NCI-H2107 treated with DMSO at 0.1 percent for 48 hours (cell line): Measurements from ENCODE around the gene JAZF1.
A peak's percentile ranks its signal among the peaks of the same experiment; 100 is the strongest.

Experiments
- DNase-seq: peaks from one replicate; lab custom pipeline; 2025; ENCODE audit not compliant: unreplicated experiment; lab: John Stamatoyannopoulos, UW

Gene JAZF1

DNA sequence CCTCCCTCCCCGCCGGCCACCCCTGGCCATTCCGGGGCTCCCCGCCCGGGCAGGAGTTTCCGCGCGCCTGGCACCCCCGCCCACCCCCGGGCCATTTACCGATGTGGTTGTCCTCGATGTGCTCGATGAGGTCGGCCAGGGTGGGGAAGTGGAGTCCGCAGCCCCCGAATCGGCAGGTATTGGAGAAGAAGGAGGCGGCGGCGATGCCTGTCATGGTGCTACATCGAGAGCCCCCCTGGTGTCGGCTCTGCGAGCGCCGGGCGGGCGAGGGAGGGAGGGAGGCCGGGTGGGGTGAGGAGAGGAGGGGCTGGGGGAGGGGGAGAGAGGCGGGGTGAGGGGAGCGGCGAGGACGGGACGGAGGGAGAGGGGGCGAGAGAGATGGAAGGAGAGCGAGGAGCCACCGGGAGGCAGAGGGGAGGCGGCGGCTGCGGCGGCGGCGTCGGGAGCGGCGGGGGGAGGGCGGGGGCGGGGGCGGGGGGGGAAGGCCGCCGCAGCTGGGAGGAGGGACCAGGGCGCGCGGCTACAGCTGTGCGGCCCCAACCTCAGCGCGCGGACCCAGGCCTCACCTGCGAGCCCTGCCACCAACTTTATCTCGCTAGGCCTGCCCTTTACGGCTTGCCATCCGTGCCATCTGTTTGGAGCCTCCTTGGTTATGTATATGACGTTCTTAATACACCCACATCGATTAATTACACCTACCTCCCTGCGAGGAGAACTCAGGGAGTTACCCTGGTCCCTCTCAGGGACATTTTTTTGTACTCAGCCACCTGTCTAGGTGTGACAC, at the start of gene JAZF1:
JAZF1 (minus strand) TSS at position 432 of the 784 bp plus-strand sequence.
- DNase-seq = peak; percentile 26

DNA sequence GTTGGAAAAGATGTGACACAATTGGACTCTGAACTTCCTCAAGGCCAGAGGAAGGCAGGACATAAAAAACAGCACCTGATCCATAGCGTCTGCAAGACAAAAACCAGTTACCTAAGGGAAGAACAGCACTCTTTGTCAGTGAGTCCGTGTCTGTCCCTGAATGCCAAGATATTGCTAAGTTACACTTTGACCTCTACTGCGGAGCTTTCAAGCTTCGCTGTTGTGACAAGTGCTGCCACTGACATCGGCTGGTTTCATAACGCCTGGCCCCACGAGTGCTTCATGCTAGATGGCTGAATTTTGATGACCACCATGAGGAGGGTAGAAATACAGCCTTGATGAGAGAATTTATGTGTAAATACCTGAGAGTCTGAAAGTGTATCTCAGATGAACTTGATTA, 49.7 kb upstream of the JAZF1 start:
- DNase-seq = no peak

DNA sequence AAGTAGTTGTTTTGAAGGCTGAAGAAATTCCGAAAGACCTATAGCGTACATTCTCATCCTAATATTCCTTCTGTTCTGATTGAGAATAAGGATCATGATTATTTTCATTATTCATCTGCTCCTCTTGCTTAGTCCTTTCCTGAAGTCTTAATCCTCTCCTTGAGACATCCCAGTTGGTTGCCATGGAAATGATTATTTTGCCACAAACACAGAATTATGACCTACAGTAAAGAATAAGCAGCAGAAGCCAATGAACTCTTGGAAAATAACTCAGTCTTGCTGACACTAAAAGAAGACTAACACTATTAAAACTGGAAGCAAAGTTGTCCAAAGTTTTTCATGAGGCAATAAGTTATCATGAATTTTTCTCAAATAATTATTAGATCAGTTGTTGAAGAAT, 47.8 kb upstream of the JAZF1 start:
- no peak for DNase-seq

DNA sequence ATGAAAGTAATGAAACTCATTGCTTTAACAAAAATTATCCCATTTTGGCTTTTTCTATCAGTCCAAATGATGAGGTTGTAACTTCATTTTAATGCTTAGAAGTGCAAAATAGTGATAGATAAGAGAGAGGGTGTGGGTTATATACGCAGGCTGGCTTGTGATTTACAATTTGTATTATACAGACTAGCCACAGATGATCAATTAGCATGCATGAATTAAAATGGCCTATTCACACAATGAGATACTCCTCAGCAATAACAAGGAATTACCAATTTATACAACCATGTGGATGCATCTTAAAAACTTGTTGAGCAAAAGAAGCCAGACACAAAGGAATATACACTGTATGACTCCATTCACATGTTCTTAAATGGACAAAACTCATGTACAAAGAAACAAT, 45.4 kb upstream of the JAZF1 start:
- DNase-seq = no peak

DNA sequence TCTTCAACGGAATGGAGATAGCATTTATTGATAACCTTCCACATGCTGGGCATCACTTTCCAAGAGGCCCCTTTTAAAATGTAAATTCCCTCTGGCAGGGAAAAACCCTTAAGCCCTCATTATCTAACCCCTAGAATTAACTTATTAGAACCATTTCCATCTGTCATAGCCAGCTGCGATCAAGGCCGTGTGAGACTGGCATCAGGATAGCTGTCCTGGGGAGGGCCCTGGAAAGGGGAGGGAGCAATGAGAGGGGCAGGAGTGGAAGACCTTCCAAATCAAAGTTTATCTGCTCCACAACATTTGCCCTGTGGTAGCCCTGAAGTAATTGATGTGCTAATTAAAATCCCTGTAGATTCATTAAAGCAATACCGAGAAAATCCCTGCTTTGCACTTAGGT, 45.0 kb upstream of the JAZF1 start:
- DNase-seq = no peak

DNA sequence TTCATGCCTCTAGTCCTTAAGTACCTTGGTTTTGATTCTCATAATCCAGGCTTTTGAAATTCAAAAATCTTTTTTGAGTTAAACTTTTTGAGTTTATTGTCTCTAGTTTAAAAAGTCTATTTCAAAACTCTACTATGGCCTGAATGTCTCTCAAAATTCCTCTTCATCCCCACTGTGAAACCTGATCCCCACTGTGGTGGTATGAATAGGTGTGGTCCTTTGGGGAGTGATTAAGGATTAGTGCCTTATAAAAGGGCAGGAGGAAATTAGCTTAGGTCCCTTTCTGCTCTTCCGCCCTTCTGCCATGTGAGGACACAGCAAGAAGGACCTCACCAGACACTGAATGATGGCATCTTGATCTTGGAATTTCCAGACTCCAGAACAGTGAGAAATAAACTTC, 44.1 kb upstream of the JAZF1 start:
- no peak for DNase-seq

DNA sequence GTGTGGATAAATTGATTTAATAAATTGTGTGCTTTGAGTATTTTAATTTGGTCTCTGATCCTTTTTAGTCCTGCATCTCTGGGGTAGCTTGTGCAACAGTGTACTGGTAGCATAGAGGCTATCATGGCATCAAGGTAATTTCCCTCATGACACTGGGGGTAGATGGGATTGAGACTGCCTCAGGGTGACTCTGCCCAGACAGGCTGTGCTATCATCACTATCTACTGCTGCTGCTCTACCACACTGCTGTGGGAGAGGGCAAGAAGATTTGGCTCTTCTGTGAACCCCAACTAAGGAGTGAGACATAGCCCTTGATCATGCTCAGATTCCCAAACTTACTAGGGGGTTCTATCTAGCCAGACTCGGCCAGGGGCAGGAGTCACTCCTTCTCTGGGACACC, 43.6 kb upstream of the JAZF1 start:
- no peak for DNase-seq

DNA sequence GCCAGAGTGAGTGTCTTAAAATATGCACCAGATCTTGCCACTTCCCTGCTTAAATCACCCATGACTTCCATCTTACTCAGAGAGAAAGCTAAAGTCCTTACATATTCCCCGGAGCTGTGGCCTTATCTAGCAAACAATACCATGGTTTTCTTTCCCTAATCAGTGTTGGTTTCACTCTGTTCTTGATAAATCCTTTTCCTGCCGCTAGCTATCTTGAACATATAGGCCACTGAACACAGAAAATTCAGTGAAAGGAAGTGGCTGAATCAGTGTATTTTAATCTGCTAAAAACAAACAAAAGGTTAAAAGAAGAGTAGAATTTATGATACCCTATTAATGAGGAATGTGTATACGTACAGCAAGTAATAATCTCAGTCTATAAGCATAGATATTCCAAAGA, 42.0 kb upstream of the JAZF1 start:
- no peak for DNase-seq

DNA sequence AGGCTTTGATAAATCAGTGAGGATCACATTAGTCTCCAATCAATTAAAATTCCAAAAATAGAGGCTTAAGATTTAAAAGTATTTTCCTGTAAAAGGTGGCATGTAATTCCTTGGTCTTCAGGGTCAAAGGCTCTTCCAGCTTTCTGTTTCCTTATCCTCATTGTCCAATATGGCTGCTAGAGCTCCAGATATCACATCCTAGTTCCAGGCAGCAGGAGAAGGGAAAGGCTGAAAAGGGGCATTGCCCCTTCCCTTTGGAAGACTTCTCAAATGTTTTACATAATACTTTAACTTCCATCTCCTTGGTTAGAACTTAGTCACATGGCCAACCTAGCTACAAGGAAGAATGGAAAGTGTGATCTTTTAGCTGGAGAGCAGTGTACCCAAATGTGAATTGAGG, 39.2 kb upstream of the JAZF1 start:
- no peak for DNase-seq

DNA sequence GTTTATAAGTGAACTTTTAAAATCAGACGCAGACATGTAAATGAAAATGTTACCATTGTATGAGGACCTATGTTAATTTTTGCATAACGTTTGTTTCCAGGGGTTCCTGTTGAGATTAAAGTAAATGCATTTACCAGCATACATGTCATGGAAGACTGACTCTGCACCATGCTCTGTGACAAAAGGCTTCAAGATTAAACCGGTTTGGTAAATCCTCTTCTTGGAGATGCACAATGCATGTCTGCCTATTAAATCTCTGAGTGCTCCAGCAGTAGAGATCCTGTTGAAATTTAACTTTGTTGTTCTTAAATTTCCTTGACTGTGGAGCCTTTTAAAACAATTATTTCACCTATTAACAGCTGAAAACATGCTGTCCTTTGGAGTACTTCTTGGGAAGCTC, 36.5 kb upstream of the JAZF1 start:
- DNase-seq = peak; percentile 25

DNA sequence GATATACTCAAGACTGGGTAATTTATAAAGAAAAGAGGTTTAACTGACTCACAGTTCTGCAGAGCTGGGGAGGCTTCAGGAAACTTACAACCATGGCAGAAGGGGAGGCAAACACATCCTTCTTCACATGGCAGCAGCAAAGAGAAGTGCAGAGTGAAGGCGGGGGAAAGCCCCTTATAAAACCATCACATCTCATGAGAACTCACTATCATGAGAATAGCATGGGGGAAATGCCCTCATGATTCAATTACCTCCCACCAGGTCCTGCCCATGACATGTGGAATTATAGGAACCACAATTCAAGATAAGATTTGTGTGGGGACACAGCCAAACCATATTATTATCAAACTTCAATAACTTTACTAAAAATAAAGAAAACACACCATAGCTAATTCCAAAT, 30.4 kb upstream of the JAZF1 start:
- DNase-seq = no peak

DNA sequence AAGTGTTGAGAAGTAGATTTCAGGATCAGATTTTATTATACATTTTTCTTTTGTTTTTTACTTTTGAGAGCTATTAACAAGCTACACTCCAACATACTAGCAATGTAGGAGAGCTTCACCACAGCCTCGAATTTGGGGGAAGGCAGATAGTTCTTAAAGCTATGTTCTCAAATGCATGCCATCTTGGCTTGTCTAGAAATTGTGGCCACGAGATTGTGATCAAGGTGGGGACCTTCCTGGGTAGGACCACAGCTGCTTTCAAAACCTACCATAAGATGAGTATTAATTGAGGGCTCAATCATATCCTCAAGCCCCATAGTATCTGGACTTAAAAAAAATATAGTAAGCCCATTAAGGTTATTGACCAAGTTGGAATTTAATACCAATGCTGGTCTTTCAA, 27.9 kb upstream of the JAZF1 start:
- DNase-seq = no peak

DNA sequence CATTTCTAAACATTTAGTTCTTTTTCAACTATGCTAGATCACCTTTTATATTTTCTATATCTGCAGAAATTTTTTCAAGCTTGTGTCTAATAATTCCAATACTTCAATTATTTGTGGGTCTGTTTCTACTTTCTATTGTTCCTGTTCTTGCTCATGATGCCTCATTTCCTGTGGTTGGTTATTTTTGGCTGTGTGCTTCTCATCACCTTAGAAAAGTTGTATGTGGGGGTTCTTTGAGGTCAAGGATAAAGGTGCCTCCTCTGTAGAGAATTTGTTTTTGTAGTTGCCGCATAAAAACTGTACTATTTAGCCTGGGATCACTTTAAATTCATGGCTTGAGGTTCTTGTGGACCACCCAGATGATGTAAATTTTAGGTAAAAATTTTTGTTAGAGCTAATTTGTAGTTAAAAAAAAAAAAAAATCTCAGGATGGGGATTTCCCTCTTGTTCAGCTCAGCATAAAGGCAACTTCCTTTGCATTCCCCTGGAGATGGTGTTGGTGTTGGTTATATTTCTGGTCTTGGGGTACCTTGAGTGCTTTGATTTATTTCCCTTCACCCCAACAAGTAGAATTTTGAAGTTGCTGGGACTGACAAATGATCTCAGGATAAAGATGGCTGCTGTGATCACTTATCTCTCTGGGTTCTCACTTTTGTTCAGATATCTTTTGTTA, 27.0 kb upstream of the JAZF1 start:
- DNase-seq = no peak

DNA sequence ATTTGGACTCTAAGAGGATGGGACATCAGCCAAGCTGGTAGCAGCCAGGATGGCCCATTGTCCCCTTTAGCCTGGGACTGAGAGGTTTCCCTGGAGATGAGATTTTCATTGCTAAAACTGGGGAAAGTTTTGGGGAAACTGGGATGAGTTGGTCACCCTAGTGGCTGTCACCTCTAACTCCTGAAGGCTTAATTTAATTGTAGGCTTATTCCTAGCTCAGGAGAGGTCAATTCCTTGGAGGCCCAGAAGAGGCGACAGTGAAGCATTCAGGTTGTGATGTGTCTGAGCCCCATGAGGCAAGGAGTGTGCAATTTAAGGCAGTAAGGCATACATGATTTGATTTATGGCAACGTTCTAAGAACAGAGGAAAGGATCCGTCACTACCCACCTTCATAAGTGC, 24.9 kb upstream of the JAZF1 start:
- DNase-seq = no peak

DNA sequence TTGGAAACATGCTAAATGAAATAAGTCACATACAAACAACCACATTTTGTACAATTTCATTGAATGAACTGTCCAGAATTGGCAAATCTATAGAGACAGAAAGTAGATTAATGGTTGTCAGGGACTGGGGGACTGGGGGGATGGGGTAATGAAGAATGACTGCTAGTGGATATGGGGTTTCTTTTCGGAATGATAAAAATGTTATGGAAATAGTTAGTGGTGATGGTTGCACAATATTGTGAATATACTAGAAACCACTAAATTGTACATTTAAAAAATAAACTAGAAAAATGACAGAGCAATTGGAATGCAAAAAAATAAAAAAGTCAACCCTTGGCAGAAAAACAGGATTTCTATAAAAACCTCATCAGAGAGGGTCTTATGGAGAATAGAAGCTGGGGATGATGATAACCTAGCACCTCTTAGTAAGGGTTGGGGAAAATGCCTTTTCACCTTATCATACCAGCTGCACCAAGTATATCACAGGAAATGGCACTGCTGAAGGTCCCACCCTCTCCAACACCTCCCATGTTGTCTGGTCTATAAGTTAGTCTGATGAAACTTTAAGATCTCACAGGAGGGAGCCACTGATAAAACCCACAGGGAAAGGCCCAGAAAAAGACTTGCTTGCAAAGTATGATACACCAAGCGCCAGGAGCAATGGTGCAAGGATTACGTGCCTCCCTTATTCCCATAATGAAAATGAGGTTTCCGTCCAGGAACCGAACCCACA, 23.1 kb upstream of the JAZF1 start:
- no peak for DNase-seq

DNA sequence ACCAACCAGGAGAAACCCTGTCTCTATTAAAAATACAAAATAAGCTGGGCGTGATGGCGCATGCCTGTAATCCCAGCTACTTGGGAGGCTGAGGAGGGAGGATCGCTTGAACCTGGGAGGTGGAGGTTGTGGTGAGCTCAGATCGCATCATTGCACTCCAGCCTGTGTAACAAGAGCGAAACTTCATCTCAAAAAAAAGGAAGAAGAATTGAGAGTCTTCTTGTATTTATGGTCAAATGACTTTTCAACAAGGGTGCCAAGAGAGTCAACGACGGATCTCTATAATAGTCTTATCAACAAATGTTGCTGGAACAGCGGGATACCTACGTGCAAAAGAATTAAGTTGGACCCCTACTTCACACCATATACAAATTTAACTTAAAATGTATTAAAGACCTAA, 21.6 kb upstream of the JAZF1 start:
- DNase-seq = no peak

DNA sequence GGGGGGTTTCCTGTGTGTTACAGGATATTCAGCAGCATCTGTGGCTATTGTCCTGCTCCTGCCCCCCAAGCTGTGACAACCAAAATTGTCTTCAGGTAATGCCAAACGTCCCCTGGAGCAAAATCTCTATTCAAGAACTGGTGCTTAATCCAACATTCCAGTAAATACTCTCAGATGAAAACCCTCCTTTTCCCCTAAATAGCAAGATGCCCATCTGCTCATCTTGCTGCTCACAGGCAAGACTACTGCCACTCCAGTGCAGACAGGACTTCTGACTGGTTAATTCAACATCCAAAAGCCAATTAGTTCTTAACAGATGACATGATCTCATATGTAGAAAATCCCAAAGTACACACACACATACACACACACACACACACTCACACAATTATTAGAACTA, 20.5 kb upstream of the JAZF1 start:
- no peak for DNase-seq

DNA sequence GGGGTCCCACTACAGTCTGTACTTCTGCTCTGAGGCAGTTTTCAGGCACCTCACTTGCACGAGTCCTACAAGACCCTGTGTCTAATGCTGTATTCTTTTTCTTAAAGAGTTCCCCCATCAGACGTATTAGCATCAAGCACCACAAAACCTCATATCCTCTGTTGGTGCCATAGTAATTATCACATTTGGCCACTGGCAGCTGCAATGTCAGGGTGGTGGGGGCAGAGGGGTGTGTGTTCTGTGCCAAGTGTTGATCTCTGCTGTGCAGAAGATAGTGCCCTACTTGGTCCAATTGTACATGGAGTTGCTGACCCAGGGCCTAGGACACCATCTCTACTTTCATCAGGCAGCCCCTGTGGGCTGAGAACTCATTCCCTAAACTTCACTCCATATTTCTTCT, 20.0 kb upstream of the JAZF1 start:
- no peak for DNase-seq

DNA sequence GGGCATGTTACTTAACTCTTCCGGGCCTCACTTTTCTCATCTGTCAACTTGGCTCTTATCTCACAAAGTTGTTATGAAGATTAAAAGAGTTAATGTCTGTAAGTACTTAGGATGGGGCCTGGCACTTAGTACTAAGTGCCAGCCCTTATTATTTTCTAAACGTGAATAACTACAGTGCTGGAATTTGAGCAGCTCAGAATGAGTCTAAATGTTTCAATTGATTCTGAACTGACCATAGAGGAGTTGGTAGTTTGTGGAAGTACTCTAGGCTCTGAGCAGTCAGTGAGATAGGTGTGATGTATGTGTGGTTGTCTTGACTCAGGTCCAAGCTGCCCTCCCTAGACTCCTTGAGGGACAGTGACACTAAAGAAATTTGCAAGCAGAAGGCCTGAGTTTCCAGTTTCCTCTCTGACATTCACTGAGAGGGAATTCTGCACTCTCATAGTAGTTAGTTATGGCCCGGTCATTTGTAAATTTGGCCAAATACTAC, 18.5 kb upstream of the JAZF1 start:
- no peak for DNase-seq

DNA sequence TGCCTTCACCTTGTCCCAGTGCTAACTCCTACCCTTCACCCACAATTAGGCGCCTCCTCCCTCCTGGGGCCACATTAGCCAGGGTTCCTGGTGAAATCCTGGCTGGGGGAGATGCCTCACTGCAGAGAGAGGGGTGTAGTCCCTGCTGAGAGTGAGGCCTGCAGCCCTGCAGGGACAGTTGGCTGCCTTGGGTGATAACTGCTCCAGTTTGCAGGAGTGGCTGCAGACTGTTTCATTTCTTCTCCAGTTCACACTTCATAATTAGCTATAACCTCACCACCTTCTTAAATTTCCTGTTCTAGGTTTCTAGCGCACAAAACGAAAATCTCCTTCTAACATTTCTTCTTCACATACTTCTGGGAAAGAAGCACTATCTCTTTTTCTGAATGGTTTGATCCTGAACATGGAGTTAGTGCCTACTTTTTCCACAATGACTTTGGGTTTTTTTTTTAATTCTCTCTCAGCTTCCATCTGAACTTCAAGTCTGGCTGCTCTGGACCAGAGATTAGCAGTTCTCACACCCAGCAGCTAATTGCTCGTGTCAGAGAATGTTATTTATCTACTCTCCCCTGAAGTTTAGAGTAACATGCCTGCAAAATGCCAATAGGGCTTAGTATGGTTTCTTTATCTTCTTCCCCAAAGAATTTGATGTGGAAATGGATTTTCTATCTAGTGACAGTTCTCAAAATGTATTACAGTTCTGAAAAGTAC, 15.5 kb upstream of the JAZF1 start:
- DNase-seq = no peak

DNA sequence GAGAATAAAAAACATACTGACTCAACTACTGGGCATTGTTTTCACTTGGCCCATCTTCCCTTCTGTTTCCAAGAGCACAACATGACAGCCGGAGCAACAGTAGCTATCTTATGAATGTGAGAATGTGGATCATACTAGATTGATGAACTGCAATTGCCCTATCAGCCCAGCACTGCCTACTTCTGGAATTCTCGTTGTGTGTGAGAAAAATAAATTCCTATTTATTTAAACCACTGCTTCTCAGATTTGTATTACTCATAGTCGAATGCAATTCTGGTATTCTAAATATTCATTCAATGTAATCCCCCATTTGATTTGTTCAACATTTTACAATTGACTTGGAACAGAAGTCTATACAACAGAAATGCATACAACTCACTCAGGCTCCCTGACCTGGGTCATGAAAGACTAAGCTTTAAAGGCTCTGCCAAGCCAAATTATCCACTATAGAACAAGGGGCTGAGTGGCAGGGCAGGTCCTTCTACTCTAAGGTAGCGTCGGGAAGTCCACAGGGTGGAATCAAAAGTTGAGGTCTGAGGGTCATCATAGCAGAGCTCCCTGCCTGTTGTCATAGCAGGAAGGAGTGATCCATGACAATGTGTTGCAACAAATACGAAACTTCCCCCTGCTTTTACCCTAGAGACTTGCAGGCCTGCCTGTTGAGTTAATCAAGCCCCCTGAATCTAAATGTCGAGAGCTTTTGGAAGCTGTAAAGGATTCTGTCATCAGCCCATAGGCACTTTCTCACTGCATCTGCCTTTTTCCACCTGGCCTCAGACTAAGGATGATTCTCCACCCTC, 12.4 kb upstream of the JAZF1 start:
- no peak for DNase-seq
